Measurements from ENCODE around the gene ARHGAP10. TPM values are rescaled to one million over a fixed set of nuclear protein-coding genes. Genes with fewer than 3 reads are reported as not detected.

ARHGAP10 gene
- total RNA-seq, 1 donor from 2014 or later: 11.5 TPM

- intact Hi-C loops (cut with micrococcal nuclease): loop anchor here (2.0 to 10.0 kb wide), 2 partner anchors 159 to 263 kb away; no protein-coding TSS in a partner anchor
These were observed 326.3 kb downstream of the ARHGAP10 start for GRCh38 chr4:148057984-148058859.

DNA sequence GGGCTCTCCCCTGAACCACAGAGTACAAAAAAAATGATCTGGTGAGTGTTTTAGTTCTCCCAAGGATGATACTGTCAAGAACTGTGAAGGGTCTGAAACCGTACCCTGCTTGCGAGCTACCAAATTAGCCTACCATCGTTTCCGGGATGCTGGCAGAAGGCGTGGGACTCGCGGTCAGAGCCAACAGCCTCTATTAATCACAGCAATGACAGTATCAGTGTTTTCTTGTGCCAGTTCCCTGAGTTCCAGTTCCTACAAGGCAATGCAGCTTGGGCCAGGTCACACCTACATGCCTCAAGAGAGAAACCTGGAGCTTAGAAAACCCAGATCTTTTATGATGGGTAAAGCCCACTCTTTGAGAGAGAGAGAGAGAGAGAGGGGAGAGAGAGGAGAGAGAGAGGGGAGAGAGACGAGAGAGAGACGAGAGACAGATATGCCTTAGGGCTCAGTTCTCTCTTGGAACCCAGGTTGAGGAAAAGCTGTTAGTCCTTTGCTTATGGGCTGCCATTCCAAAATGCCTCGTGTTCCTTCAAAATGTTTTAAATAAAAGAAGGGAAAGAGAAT is 327.8 kb downstream of the ARHGAP10 start:
- intact Hi-C loops (cut with micrococcal nuclease): loop anchor here (2.0 to 10.0 kb wide), 2 partner anchors 265 to 443 kb away; partner anchors contain the start of gene TMEM184C

GRCh38 chr4:148060264-148061140 is 328.6 kb downstream of the ARHGAP10 start:
- intact Hi-C loops (cut with micrococcal nuclease): loop anchor here (2.0 kb wide), 1 partner anchor 444 kb away; the partner anchor contains the start of gene TMEM184C

- intact Hi-C loops (cut with micrococcal nuclease): loop anchor here (2.0 kb wide), 1 partner anchor 444 kb away; the partner anchor contains the start of gene TMEM184C
These were observed 329.2 kb downstream of the ARHGAP10 start for GRCh38 chr4:148061141-148061481.

DNA sequence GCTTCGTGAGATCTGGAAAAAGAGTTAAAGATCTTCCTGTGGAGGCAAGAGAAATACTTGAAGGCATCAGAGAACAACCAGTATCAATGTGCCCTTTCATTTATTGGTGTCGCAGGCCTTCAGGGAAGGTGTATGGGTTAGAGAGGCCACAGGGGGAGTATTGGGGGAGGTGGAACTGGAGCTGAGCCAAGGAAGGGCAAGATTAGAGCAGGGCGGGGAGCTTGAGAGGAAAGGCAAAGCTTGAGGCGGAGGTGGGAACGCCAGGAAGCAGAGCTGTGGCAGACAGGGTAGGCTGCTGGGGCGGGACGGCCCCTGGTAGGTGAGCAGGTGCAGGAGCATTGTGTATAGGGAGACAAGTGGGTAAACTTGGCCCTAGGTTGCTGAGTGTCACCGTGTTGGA is 329.9 kb downstream of the ARHGAP10 start:
- intact Hi-C loops (cut with micrococcal nuclease): loop anchor here (2.0 kb wide), 1 partner anchor 445 kb away; the partner anchor contains the start of gene TMEM184C

DNA sequence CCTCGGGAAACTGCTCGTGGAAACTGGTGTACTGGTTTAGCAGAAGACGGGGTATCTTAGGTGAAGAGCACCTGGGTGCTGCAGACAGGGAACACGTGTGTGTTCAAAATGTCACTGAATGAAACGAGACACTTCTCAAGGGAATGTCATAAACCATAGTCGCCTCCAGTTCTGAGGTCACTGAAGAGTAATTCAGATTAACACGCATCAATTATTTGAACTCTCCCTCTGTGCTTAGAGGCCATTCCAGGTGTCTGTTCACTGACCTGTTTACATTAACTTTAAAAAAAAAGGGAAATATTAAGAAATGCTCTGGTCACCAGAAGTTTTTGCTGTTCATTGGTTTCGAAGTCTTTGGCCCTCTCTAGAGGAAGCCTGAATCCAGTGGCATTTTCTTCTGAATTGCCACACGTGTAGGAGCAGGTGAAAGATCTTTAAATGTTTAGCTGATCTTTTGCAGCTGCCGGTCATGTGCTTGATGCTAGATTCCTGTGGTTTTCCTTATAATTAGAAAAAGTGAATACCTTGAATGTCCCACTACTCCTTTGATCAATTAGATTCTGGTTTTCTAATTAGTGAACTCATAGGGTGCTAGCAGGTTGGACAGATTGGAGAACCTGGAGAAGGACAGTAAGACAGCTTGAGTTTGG is 330.5 kb downstream of the ARHGAP10 start:
- intact Hi-C loops (cut with micrococcal nuclease): no loop called here

- intact Hi-C loops (cut with micrococcal nuclease): no loop called here
These were observed 332.6 kb downstream of the ARHGAP10 start for GRCh38 chr4:148064451-148064850.

DNA sequence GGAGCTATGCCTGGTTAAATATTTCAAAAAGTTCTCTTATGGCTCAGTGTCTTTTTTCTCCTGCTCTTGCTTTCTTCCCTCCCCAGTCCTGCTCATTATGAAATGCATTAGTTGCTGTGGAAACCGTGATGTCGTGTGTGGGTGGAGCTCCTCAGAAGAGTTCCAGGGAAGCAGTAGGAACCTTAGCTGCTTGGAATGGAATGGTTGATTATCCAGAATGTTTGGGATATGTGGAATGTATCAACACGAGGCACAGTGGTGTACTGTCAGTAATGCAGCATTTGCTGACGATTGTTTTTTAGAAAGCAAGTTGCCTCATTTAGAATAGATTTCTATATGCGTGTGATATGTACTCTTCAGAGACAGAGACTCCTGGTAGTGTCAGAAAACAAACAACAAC is 333.2 kb downstream of the ARHGAP10 start:
- intact Hi-C loops (cut with micrococcal nuclease): no loop called here

DNA sequence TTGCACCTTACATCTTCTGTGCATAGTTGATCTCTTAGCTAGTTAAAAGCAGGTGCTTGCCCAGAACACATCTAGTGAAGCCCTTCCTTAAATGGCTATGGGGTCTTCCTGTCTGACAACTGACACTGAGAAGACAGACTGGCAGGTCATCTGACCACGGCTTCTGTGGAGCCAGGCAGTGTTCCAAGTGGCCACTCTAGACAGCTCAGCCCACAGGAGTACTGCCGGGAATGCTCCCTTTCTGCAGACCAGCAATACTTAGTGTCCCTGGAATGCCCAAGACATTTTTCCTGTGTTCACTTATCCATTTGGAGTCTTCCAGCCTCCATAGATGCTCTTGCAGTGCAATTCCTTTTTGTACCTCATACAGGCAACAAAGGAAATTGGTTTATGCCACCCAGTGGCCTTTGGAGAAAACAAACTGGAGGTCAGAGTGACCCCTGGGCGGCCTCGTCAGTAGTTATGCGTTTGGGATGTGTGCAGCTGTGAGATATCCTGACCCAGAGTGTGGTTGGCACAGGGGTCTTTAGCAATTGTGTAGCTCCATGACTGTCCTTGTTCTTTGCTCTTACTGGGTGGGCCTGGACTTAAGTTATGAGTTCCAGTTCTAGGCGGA is 335.5 kb downstream of the ARHGAP10 start:
- intact Hi-C loops (cut with micrococcal nuclease): no loop called here

DNA sequence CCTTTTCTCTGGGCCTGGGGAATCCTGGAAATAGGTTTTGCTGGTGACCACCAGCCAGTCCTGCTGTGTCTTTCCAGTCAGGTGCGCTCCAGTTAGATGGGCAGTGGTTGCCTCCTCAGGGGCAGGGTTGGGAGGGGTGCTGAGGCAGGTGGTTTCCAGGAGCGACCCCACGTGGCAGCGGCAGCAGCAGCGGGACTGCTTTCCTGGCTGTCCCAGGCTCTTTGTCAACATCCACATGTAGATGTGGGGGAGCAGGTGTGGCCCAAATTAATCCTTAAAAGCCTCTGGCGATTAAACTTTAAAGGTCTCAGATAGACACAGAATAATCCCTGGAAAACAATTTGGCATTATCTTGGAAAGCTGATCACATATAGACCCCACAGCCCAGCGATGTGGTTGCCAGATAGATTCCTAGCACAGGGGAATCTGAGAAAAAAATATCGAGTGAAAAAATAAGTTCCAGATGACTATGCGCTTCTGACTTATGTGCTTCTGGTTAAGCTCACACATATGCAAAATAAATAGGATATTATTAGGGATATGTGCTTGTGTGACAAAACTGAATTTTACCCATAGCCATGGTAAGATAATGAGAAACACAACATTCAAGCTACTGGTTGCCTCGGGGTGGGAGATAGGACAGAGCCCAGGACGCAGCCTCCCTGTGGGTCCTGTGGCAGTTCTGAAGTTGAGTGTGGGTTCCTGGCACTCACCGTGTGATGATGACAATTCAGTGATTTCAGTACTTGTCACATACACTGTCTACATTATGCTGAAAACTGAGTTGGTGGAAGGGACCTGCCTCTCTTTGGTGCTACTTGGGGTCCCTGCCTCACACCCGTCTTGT is 336.4 kb downstream of the ARHGAP10 start:
- intact Hi-C loops (cut with micrococcal nuclease): no loop called here

DNA sequence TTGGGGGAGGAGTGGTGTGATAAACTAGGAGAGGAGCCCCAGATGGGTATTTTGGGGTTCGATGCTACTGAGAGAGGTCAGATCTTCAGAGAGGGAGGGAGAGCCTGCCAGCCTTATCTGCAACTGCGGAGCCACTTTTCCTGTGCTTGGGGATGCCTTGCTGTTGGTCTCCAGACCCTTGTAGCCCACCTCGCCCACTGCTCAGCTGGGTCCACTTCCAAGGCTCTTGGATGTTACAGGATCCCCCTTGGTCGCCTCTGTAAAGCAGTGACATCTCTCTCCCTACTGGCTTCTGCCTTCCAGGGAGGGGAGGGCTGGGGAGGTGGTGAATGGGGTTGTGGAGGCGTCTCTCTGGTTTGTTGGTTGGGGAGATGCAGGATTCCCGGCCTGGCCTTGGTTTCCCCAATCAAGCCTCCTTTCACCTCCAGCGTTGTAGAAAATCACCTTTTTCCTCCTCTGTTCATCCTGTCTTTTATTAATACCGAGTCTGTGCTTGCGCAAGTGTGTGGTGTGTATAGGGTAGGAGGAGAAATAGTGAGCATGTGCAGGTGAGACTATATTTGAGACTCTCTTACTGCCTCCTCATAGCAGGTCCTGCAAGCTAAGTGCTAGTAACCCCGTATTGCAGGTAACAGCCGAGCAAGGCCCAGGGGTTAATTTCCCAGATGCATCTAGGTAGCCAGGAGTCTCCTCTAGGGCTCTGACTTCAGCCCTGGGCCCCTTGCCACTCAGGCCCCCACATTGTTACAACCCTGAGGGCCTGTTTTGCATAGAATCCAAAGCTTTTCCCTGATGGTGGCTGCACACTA is 337.4 kb downstream of the ARHGAP10 start:
- intact Hi-C loops (cut with micrococcal nuclease): no loop called here

GRCh38 chr4:148069895-148070178 is 337.9 kb downstream of the ARHGAP10 start:
- intact Hi-C loops (cut with micrococcal nuclease): no loop called here

DNA sequence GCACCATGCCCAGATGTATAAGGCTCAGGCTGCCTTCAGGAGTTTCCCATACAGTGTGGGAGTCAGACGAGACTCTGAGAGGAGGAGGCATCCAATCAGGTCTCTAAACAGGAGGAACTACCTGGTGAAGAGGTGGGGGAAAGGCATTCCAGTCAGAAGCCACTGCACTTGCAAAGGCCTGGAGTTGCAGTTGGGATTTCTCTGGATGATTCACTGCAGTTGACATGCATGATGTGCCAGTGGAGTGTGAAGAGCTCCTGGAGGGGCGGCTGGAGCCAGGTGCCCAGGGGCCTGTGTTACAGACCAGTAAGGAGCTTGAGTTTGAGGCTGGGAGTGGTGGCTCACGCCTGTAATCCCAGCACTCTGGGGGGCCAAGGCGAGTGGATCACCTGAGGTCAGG is 339.1 kb downstream of the ARHGAP10 start:
- intact Hi-C loops (cut with micrococcal nuclease): no loop called here

GRCh38 chr4:148072789-148073188 is 340.9 kb downstream of the ARHGAP10 start:
- intact Hi-C loops (cut with micrococcal nuclease): no loop called here

DNA sequence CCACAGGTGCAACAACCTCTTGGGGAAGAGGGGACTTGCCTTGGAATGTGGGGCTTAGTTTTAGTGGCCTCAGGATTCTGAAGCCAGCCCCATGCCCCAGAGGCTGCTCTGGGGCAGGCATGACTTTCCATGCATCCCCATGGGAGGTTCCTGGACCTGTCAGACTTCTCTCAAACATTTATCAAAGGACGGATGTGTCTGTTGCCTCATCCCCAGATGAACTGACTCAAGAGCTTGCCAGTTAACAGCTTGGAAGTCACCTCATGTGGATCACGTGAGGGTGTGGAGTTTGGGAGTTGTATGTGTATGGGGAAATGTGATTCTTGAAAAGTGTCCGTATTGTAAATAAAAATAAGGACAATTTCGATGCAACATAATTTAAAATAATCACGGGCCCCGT is 341.5 kb downstream of the ARHGAP10 start:
- intact Hi-C loops (cut with micrococcal nuclease): no loop called here

- intact Hi-C loops (cut with micrococcal nuclease): no loop called here
These were observed 342.6 kb downstream of the ARHGAP10 start for GRCh38 chr4:148074462-148074861.

GRCh38 chr4:148075438-148075837 is 343.6 kb downstream of the ARHGAP10 start:
- intact Hi-C loops (cut with micrococcal nuclease): no loop called here

GRCh38 chr4:148076964-148077363 is 345.1 kb downstream of the ARHGAP10 start:
- intact Hi-C loops (cut with micrococcal nuclease): no loop called here

GRCh38 chr4:148077581-148077980 is 345.7 kb downstream of the ARHGAP10 start:
- intact Hi-C loops (cut with micrococcal nuclease): no loop called here

Data from T-helper 1 cell treated with Interleukin-12 subunit alpha and Interleukin-12 subunit beta and Interleukin-4 antibody, amounts not matched to agents 30 ng/mL and 1 ng/mL, for 36 hours (primary cell).